Raji (cell line): Measurements from ENCODE around the gene TMEM17.

ENCODE experiments used
- POLR2A ChIP-seq: IDR thresholded peaks from 2 replicates; pipeline ENCODE4 v1.6.1; 2011; ENCODE audit warnings: low read depth, low read length, control low read depth; ENCODE audit not compliant: insufficient read depth

TMEM17 gene

GRCh38 chr2:62505750-62506420 lies at the start of gene TMEM17:
TSS of gene TMEM17 (minus strand) at chr2:62506195. CDS start at chr2:62506129, 66 bp downstream.
- no peak for TF ChIP-seq POLR2A

GRCh38 chr2:62554440-62554839 lies 48.4 kb upstream of the TMEM17 start:
- TF ChIP-seq POLR2A, result no peak

GRCh38 chr2:62550461-62550860 lies 44.5 kb upstream of the TMEM17 start:
- TF ChIP-seq POLR2A, result no peak

GRCh38 chr2:62547854-62548253 lies 41.9 kb upstream of the TMEM17 start:
- no peak for TF ChIP-seq POLR2A

GRCh38 chr2:62545261-62545660 lies 39.3 kb upstream of the TMEM17 start:
- no peak for TF ChIP-seq POLR2A

- TF ChIP-seq POLR2A, result no peak
These were observed 34.6 kb upstream of the TMEM17 start for GRCh38 chr2:62540408-62541168.

GRCh38 chr2:62539606-62540407 lies 33.8 kb upstream of the TMEM17 start:
- TF ChIP-seq POLR2A, result no peak

- TF ChIP-seq POLR2A, result no peak
These were observed 32.8 kb upstream of the TMEM17 start for GRCh38 chr2:62538756-62539155.

- TF ChIP-seq POLR2A, result no peak
These were observed 31.8 kb upstream of the TMEM17 start for GRCh38 chr2:62537814-62538213.

GRCh38 chr2:62536873-62537547 lies 31.0 kb upstream of the TMEM17 start:
- TF ChIP-seq POLR2A, result no peak

- no peak for TF ChIP-seq POLR2A
These were observed 25.6 kb upstream of the TMEM17 start for GRCh38 chr2:62531594-62531993.

- TF ChIP-seq POLR2A, result no peak
These were observed 23.8 kb upstream of the TMEM17 start for GRCh38 chr2:62529758-62530157.

- no peak for TF ChIP-seq POLR2A
These were observed 21.6 kb upstream of the TMEM17 start for GRCh38 chr2:62527478-62528210.
